Measurements from ENCODE around the gene COX6B2.

DNA sequence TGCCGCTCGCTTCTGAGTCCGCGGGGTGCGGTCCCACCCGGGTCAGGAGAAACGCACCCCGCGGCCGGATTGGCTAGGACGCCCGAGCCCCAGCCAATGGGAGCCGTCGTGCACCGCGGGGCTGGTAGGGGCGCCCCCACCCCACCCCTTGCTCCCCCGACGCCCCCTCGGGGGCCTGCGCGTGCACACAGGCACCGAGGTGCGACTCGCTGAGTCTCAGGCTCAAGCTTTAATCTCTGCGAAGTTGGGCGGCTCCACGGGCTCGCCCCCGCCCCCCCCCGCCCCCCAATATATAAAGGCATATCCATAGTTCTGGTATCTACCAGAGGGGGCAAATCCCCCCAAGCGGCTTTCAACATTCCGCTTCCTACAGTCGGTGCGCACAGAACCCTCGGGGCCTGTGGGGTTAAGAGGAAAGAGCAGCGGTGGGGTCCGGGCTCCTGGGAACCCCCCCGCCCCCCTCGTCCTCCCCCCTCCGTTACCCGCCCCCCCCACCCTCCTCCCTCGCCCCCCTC lies at the start of gene COX6B2:
- no peak for TF ChIP-seq RAD21 (CRISPR knock-in tag; IDR thresholded peaks at IDR 0.05)
- TF ChIP-seq, protein P1, sequence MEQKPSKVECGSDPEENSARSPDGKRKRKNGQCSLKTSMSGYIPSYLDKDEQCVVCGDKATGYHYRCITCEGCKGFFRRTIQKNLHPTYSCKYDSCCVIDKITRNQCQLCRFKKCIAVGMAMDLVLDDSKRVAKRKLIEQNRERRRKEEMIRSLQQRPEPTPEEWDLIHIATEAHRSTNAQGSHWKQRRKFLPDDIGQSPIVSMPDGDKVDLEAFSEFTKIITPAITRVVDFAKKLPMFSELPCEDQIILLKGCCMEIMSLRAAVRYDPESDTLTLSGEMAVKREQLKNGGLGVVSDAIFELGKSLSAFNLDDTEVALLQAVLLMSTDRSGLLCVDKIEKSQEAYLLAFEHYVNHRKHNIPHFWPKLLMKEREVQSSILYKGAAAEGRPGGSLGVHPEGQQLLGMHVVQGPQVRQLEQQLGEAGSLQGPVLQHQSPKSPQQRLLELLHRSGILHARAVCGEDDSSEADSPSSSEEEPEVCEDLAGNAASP (CRISPR knock-in tag; IDR thresholded peaks at IDR 0.05; ENCODE audit: borderline replicate concordance), result no peak
- TF ChIP-seq ZNF766 (CRISPR knock-in tag; IDR thresholded peaks at IDR 0.05; ENCODE audit: borderline replicate concordance), result no peak
- TF ChIP-seq, protein P2, sequence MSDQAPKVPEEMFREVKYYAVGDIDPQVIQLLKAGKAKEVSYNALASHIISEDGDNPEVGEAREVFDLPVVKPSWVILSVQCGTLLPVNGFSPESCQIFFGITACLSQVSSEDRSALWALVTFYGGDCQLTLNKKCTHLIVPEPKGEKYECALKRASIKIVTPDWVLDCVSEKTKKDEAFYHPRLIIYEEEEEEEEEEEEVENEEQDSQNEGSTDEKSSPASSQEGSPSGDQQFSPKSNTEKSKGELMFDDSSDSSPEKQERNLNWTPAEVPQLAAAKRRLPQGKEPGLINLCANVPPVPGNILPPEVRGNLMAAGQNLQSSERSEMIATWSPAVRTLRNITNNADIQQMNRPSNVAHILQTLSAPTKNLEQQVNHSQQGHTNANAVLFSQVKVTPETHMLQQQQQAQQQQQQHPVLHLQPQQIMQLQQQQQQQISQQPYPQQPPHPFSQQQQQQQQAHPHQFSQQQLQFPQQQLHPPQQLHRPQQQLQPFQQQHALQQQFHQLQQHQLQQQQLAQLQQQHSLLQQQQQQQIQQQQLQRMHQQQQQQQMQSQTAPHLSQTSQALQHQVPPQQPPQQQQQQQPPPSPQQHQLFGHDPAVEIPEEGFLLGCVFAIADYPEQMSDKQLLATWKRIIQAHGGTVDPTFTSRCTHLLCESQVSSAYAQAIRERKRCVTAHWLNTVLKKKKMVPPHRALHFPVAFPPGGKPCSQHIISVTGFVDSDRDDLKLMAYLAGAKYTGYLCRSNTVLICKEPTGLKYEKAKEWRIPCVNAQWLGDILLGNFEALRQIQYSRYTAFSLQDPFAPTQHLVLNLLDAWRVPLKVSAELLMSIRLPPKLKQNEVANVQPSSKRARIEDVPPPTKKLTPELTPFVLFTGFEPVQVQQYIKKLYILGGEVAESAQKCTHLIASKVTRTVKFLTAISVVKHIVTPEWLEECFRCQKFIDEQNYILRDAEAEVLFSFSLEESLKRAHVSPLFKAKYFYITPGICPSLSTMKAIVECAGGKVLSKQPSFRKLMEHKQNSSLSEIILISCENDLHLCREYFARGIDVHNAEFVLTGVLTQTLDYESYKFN (CRISPR knock-in tag; conservative IDR thresholded peaks at IDR 0.05), result no peak
- no peak for TF ChIP-seq CBX2 (IDR thresholded peaks at IDR 0.05; ENCODE audit: low read depth, low read length)
- no peak for TF ChIP-seq CBX2 (CRISPR knock-in tag; IDR thresholded peaks at IDR 0.05; ENCODE audit: low read depth)
- TF ChIP-seq, protein P3, sequence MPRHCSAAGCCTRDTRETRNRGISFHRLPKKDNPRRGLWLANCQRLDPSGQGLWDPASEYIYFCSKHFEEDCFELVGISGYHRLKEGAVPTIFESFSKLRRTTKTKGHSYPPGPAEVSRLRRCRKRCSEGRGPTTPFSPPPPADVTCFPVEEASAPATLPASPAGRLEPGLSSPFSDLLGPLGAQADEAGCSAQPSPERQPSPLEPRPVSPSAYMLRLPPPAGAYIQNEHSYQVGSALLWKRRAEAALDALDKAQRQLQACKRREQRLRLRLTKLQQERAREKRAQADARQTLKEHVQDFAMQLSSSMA (CRISPR knock-in tag; IDR thresholded peaks at IDR 0.05), result no peak
- TF ChIP-seq EZH2 (conservative IDR thresholded peaks at IDR 0.05; ENCODE audit: low read depth, low read length), result no peak
- TF ChIP-seq MYNN (CRISPR knock-in tag; IDR thresholded peaks at IDR 0.05; ENCODE audit: low read depth), result no peak

Data from HepG2 (cell line).